ENCODE results near the gene METRNL.

DNA sequence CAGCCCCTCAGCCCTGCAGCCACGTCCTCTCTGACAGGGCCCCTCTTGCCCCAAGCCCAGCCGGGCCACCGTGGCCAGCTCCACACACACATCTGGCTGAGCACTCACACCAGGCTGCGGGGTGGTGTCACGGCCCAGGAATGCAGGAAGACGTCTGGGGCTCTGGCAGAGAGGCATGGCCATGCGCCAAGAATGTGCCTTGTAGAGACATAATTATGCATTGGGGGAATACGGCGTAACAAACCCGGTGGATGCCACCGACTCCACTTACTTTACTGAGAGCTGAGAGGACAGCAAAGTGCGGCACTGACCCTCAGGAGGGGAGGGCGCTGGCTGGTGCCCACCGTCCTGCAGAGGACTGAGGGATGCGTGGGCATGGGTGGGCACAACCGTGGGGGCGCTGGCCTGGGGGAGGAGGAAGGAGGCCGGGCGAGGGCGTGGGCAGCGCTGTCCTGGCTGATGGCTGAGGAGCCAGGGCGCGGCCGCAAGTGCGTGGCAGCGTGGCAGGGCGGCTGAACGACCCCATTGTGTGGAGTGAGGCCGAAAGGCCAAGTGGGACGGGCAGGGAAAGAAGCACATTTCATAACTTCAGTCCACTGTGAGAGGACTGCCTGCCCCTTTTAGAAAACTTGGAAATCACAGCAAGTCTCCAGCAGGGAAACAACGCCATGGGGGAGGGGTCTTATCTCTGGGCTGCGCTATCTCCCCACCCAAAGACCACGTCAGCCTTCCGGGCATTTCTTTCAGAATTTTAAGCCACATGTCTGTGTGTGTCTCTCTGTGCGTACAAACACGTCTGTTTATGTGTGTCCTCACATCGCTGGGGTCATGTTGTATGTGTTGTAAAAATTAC lies 30.6 kb downstream of the METRNL start:
- no peak for TF ChIP-seq CTCF (IDR thresholded peaks at IDR 0.05)
- TF ChIP-seq, protein P1, sequence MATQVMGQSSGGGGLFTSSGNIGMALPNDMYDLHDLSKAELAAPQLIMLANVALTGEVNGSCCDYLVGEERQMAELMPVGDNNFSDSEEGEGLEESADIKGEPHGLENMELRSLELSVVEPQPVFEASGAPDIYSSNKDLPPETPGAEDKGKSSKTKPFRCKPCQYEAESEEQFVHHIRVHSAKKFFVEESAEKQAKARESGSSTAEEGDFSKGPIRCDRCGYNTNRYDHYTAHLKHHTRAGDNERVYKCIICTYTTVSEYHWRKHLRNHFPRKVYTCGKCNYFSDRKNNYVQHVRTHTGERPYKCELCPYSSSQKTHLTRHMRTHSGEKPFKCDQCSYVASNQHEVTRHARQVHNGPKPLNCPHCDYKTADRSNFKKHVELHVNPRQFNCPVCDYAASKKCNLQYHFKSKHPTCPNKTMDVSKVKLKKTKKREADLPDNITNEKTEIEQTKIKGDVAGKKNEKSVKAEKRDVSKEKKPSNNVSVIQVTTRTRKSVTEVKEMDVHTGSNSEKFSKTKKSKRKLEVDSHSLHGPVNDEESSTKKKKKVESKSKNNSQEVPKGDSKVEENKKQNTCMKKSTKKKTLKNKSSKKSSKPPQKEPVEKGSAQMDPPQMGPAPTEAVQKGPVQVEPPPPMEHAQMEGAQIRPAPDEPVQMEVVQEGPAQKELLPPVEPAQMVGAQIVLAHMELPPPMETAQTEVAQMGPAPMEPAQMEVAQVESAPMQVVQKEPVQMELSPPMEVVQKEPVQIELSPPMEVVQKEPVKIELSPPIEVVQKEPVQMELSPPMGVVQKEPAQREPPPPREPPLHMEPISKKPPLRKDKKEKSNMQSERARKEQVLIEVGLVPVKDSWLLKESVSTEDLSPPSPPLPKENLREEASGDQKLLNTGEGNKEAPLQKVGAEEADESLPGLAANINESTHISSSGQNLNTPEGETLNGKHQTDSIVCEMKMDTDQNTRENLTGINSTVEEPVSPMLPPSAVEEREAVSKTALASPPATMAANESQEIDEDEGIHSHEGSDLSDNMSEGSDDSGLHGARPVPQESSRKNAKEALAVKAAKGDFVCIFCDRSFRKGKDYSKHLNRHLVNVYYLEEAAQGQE (IDR thresholded peaks at IDR 0.05; ENCODE audit: insufficient read depth in 1 of 2, low read depth in 2 of 2, low read length in 1 of 2): peak in 1 of 2 experiments; percentile 66; a peak in 1 of 4 replicates
- no peak for TF ChIP-seq TCF7L2 (IDR thresholded peaks at IDR 0.05; ENCODE audit: low read depth, low read length)
- TF ChIP-seq POLR2AphosphoS5 (IDR thresholded peaks at IDR 0.05; ENCODE audit: low read depth, low read length): no peak

Data from Panc1 (cell line).